HepG2 (cell line): ENCODE results near the gene GLB1L. TPM values are rescaled to one million over a fixed set of nuclear protein-coding genes. Genes with fewer than 3 reads are reported as not detected.
A peak's percentile ranks its signal among the peaks of the same experiment; 100 is the strongest.

Source experiments
- AHR ChIP-seq: IDR thresholded peaks from 2 replicates; pipeline ENCODE4 v1.6.1; 2018; ENCODE audit warnings: missing genetic modification reagents, missing compliant biosample characterization
- FOXA3 ChIP-seq: IDR thresholded peaks from 2 replicates; pipeline ENCODE4 v1.6.1; 2016; ENCODE audit warnings: missing genetic modification reagents, missing compliant biosample characterization
- FUBP1 ChIP-seq: sonication (generic); formaldehyde crosslinking; IDR thresholded peaks from 2 replicates; pipeline ENCODE4 v1.5.1; 2020; ENCODE audit warnings: missing genetic modification reagents, mild to moderate bottlenecking, borderline replicate concordance
- PATZ1 ChIP-seq: sonication (generic); formaldehyde crosslinking; IDR thresholded peaks from 2 replicates; pipeline ENCODE4 v1.4.0; 2020; ENCODE audit warnings: missing genetic modification reagents
- RORA ChIP-seq: sonication (generic); formaldehyde crosslinking; IDR thresholded peaks from 2 replicates; pipeline ENCODE4 v1.5.0; 2020; ENCODE audit warnings: mild to moderate bottlenecking, missing genetic modification reagents, moderate library complexity
- SATB2 ChIP-seq: sonication (generic); formaldehyde crosslinking; IDR thresholded peaks from 2 replicates; pipeline ENCODE4 v1.5.0; 2020; ENCODE audit warnings: missing genetic modification reagents
- SP5 ChIP-seq: IDR thresholded peaks from 2 replicates; pipeline ENCODE4 v1.6.1; 2016; ENCODE audit warnings: low read depth, borderline replicate concordance
- TERF1 ChIP-seq: sonication (generic); formaldehyde crosslinking; IDR thresholded peaks from 2 replicates; pipeline ENCODE4 v1.8.0; 2022; ENCODE audit warnings: mild to moderate bottlenecking, missing genetic modification reagents, moderate library complexity
- TSC22D2 ChIP-seq: sonication (generic); formaldehyde crosslinking; IDR thresholded peaks from 2 replicates; pipeline ENCODE4 v1.5.1; 2020; ENCODE audit warnings: missing genetic modification reagents, mild to moderate bottlenecking, borderline replicate concordance
- YY1 ChIP-seq: IDR thresholded peaks from 2 replicates; pipeline ENCODE4 v1.6.1; 2011; ENCODE audit warnings: low read length, low read depth, moderate library complexity, mild to moderate bottlenecking; ENCODE audit not compliant: insufficient read depth, insufficient replicate concordance
- ZNF33B ChIP-seq: sonication (generic); formaldehyde crosslinking; IDR thresholded peaks from 2 replicates; pipeline ENCODE4 v1.5.1; 2020; ENCODE audit warnings: mild to moderate bottlenecking, missing genetic modification reagents
- ZNF343 ChIP-seq: sonication (generic); formaldehyde crosslinking; IDR thresholded peaks from 2 replicates; pipeline ENCODE4 v1.4.0; 2020; ENCODE audit warnings: mild to moderate bottlenecking, missing genetic modification reagents
- ZNF547 ChIP-seq: sonication (generic); formaldehyde crosslinking; IDR thresholded peaks from 2 replicates; pipeline ENCODE4 v1.5.1; 2020; ENCODE audit warnings: mild to moderate bottlenecking, missing genetic modification reagents
- ZSCAN31 ChIP-seq: sonication (generic); formaldehyde crosslinking; IDR thresholded peaks from 2 replicates; pipeline ENCODE4 v1.5.0; 2020; ENCODE audit warnings: low read depth, mild to moderate bottlenecking, missing genetic modification reagents
- polyA plus RNA-seq, 8 experiments: library from polyadenylated mRNA; depleted of rRNA in 3 of 8; stranded (reverse) in 7 of 8; unstranded in 1 of 8; fragments of >200 nt; fragmentation: Illumina TruSeq in 4 of 8; extraction: Trizol in 4 of 8; gene quantifications; 2 replicates each; pipeline versions ENCODE4 v1.2.1 to v1.2.3, GENCODE V29; 2011 to 2016; ENCODE audit warnings: low read depth in 4 of 8, missing spikeins in 1 of 8, mixed read lengths in 1 of 8; ENCODE audit not compliant: insufficient read depth in 1 of 8
- total RNA-seq, 5 experiments: library from RNA; depleted of rRNA; stranded (reverse); fragments of >200 nt; fragmentation: Illumina TruSeq; extraction: Trizol; gene quantifications; 2 replicates each; pipeline ENCODE4 v1.2.3, GENCODE V29; 2016; ENCODE audit warnings: low read depth in 1 of 5
- TF ChIP-seq, protein P1 (sequence below): sonication (generic); formaldehyde crosslinking; IDR thresholded peaks from one replicate; pipeline ENCODE4 v1.5.1; 2020; ENCODE audit warnings: mild to moderate bottlenecking, missing genetic modification reagents; ENCODE audit errors: not compliant biosample characterization

The GLB1L gene
- total and polyA plus RNA-seq, 2 of the 13 experiments (the other 11 are each of a cell fraction or from before 2014, with no cell fraction given), result 6.8 to 7.3 TPM

GRCh38 chr2:219253753-219254589, 8.7 kb upstream of the GLB1L start, which contains the start of gene TUBA4A (continued):
- TF ChIP-seq, protein P1, sequence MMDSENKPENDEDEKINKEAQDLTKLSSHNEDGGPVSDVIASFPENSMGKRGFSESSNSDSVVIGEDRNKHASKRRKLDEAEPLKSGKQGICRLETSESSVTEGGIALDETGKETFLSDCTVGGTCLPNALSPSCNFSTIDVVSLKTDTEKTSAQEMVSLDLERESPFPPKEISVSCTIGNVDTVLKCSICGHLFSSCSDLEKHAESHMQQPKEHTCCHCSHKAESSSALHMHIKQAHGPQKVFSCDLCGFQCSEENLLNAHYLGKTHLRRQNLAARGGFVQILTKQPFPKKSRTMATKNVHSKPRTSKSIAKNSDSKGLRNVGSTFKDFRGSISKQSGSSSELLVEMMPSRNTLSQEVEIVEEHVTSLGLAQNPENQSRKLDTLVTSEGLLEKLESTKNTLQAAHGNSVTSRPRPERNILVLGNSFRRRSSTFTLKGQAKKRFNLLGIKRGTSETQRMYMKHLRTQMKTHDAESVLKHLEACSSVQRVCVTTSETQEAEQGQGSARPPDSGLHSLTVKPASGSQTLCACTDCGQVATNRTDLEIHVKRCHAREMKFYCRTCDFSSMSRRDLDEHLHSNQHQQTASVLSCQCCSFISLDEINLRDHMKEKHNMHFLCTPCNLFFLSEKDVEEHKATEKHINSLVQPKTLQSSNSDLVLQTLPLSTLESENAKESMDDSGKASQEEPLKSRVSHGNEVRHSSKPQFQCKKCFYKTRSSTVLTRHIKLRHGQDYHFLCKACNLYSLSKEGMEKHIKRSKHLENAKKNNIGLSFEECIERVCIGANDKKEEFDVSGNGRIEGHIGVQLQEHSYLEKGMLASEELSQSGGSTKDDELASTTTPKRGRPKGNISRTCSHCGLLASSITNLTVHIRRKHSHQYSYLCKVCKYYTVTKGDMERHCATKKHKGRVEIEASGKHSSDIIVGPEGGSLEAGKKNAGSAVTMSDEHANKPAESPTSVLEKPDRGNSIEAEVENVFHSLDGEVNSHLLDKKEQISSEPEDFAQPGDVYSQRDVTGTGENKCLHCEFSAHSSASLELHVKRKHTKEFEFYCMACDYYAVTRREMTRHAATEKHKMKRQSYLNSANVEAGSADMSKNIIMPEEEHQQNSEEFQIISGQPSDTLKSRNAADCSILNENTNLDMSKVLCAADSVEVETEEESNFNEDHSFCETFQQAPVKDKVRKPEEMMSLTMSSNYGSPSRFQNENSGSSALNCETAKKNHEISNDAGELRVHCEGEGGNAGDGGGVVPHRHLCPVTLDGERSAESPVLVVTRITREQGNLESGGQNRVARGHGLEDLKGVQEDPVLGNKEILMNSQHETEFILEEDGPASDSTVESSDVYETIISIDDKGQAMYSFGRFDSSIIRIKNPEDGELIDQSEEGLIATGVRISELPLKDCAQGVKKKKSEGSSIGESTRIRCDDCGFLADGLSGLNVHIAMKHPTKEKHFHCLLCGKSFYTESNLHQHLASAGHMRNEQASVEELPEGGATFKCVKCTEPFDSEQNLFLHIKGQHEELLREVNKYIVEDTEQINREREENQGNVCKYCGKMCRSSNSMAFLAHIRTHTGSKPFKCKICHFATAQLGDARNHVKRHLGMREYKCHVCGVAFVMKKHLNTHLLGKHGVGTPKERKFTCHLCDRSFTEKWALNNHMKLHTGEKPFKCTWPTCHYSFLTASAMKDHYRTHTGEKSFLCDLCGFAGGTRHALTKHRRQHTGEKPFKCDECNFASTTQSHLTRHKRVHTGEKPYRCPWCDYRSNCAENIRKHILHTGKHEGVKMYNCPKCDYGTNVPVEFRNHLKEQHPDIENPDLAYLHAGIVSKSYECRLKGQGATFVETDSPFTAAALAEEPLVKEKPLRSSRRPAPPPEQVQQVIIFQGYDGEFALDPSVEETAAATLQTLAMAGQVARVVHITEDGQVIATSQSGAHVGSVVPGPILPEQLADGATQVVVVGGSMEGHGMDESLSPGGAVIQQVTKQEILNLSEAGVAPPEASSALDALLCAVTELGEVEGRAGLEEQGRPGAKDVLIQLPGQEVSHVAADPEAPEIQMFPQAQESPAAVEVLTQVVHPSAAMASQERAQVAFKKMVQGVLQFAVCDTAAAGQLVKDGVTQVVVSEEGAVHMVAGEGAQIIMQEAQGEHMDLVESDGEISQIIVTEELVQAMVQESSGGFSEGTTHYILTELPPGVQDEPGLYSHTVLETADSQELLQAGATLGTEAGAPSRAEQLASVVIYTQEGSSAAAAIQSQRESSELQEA (CRISPR knock-in tag), result peak; percentile 72
- TF ChIP-seq PATZ1 (CRISPR knock-in tag), result peak; percentile 97
- TF ChIP-seq RORA (CRISPR knock-in tag), result no peak
- no peak for TF ChIP-seq AHR (CRISPR knock-in tag)
- TF ChIP-seq ZSCAN31 (CRISPR knock-in tag), result peak; percentile 33; the same call in 1 of the 2 replicates
- 0 out of 2 replicates have a peak, but pooled peaks have one; percentile 19 for TF ChIP-seq TSC22D2 (CRISPR knock-in tag)
- TF ChIP-seq SP5 (CRISPR knock-in tag), result peak; percentile 62; the same call in 1 of the 2 replicates
- peak; percentile 72; the same call in 1 of the 2 replicates for TF ChIP-seq ZNF547
- TF ChIP-seq YY1, result peak; percentile 54
- TF ChIP-seq FOXA3 (CRISPR knock-in tag), result no peak
- no peak for TF ChIP-seq FUBP1
- no peak for TF ChIP-seq TERF1
- TF ChIP-seq SATB2 (CRISPR knock-in tag), result no peak
- TF ChIP-seq ZNF33B (CRISPR knock-in tag), result peak; percentile 53; the same call in 1 of the 2 replicates
- TF ChIP-seq ZNF343, result peak; percentile 78; the same call in 1 of the 2 replicates
